Activated gamma-delta T cell treated with anti-CD3 and anti-CD28 coated beads, Interleukin-2, amount 50 U/mL, for 16 hours (primary cell): ENCODE data around the gene UBE2Q1.

Experiments
- DNase-seq: peaks from one replicate; pipeline ENCODE4 v3.0.0-alpha.2; 2020; ENCODE audit warnings: low read depth

UBE2Q1 gene

GRCh38 chr1:154577346-154578057 is 19.0 kb upstream of the UBE2Q1 start:
- DNase-seq = no peak

- no peak for DNase-seq
These were observed 17.6 kb upstream of the UBE2Q1 start for GRCh38 chr1:154575951-154576566.

GRCh38 chr1:154575147-154575927 is 16.9 kb upstream of the UBE2Q1 start:
- no peak for DNase-seq

- DNase-seq = no peak
These were observed 16.3 kb upstream of the UBE2Q1 start for GRCh38 chr1:154574716-154575115.

- DNase-seq = no peak
These were observed 14.7 kb upstream of the UBE2Q1 start for GRCh38 chr1:154573168-154573510.

GRCh38 chr1:154572468-154573167 is 14.2 kb upstream of the UBE2Q1 start:
- DNase-seq = no peak

- DNase-seq = no peak
These were observed 13.5 kb upstream of the UBE2Q1 start for GRCh38 chr1:154571964-154572288.

GRCh38 chr1:154571244-154571963 is 12.9 kb upstream of the UBE2Q1 start:
- no peak for DNase-seq

GRCh38 chr1:154568157-154568815 is 9.8 kb upstream of the UBE2Q1 start:
- DNase-seq = no peak

- peak; percentile 55 for DNase-seq
These were observed 9.1 kb upstream of the UBE2Q1 start, which contains the start of gene CHRNB2 for GRCh38 chr1:154567386-154568156. Gene CHRNB2, plus strand, starts transcription at chr1:154567778. Its CDS starts 267 bp downstream, at chr1:154568045.

- DNase-seq = no peak
These were observed 7.4 kb upstream of the UBE2Q1 start for GRCh38 chr1:154565876-154566275.

GRCh38 chr1:154559466-154560044 is 1.1 kb upstream of the UBE2Q1 start:
- DNase-seq = peak; percentile 75

- DNase-seq = peak; percentile 99
These were observed 431 bp upstream of the UBE2Q1 start for GRCh38 chr1:154558720-154559465.

GRCh38 chr1:154557248-154557938 is 1.1 kb downstream of the UBE2Q1 start:
- DNase-seq = no peak

GRCh38 chr1:154556422-154556821 is 2.0 kb downstream of the UBE2Q1 start:
- DNase-seq = no peak

- DNase-seq = no peak
These were observed 5.1 kb downstream of the UBE2Q1 start for GRCh38 chr1:154553056-154554030.

- no peak for DNase-seq
These were observed 6.4 kb downstream of the UBE2Q1 start for GRCh38 chr1:154552036-154552435.

- DNase-seq = no peak
These were observed 7.0 kb downstream of the UBE2Q1 start for GRCh38 chr1:154551474-154551873.
